GM19372 (cell line): ENCODE measurements around the gene BSN.
"Not testable (repeated sequence)": the region's sequence is repeated elsewhere in the genome, so short reads cannot be mapped to it uniquely, and the experiment has no call there.

Experiments used
- ATAC-seq: cut with Tn5 transposase; IDR thresholded peaks from one replicate; pipeline ENCODE4 v1.9.1; 2021; ENCODE audit warnings: mild to moderate bottlenecking, low read depth, moderate library complexity; ENCODE audit not compliant: unreplicated experiment

Gene BSN

DNA sequence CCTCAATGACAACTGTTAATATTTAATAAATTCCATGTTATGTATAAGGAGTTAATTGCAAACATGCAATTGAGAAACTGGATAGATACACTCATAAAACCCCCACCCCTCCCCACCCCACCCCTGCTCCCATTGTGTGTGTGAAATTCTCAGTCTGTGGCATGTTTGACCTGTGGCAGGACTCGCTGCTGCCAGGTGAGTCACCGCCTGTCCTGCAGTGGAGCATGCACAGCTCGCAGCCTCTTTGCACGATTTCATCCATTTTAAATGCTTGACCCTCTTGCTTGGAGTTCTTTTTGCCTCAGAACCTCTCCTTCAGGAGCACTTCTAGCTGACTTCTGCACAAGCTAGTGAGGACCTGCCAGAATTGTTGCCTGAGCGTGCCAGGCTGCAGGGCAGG is 114.6 kb downstream of the BSN start:
- ATAC-seq: no peak

DNA sequence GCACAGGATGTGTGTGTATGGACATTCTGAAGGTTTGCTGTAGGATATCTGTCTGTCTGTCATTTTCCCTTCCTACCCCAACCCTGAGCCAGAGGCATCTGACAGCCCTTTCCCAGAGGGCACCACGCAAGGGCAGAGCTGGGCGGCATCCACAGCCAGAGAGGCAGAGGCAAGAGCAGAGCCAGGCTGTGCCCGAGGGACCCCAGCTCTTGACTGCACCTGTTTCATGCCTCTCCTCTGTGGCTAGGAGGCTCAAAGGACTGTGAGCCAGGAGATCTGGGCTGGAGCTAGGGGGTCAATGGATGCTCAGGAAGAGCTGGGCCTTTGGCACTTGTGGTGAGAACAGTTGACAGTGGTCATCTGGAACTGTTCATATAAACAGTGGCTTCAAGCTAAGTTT is 115.1 kb downstream of the BSN start:
- ATAC-seq: no peak

DNA sequence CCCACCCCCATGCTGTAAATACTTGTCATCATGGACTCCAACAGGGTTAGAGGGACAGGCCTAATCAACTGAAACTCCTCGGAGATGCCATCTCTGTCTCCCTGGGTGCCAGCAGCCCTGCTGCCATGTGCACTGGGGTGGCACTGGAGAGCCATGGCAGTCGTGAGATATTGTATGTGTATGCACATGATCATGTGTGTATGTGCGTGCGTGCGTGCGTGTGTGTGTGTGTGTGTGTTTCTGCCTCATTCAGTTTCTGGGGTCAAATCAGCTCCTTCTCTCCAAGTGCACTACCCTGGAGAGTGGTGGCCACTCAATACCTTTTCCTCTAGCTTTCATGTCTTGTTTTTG is 116.6 kb downstream of the BSN start:
- no peak for ATAC-seq

DNA sequence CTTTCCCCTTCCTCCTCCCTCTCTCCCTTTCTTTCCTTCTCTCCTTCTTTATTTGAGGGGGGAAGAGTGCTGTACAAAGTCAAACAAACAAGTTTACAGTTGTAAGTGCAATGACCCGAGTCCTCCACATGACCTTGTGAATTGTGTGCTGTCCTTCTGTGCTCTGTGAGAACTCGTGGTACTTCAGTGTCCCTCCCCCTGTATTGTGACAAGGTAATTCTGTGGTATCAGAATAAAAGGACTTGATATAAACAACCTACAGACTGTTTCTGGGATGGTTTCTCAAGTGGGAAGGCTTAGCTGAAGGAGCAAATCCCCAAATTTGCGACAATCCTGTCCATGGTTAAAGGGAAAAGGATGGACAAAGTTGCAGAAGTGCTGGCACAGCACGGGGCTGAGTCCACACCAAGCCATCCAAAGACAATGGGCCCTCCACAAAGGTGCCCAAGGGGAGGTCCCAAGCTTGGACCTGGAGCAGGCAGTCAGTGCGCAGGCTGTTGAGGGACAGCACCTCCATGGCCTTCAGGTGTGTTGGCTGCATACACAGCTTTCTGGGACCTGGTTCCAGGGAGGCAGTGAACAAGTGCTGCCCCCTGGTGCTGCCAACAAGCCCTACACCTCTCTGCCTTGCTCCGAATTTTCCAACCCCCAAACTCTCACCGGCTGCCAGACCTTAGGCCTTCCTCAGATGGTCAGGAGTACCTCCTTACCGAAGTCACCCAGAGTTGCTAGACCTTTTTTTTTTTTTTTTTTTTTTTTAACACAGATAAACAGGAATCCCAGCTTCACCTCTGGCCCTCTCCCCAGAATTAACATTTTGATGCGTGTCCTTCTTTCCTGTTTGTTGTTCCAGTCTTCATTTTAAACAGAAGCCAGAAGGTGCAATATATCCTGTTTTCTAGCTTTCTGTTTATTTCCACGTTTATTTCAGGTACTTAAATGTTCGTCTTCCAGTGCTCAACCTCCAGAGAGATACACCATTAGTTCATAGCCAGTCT is 117.3 kb downstream of the BSN start:
- no peak for ATAC-seq

DNA sequence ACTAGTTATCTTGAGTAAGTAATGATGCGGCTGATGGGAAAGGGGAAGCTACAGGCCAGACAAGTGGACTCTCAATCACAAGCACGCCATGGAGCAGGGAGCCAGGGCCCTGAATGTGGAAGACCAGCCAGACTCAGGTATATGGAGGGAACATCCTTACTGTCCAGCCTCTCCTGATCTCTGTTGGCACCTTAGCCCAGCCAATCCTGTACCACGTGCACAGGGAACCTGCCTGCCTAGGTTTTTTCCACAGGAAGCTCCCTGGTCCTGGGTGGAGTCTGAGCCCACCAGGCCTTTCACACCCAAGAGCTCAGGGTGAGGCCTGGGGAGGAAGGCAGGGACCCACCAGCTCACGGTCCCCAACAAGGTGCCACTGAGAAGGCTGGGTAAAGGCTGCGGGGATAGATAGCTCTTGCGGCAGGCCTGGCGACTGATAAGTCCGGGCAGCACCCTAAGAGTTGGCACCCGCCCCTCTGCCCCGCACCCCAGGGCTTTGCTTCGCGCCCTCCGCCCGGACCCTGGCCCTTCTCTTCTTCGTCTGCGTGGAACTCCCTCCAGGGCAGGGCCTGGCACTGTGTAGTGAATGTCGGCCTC is 118.9 kb downstream of the BSN start:
- ATAC-seq: no peak

DNA sequence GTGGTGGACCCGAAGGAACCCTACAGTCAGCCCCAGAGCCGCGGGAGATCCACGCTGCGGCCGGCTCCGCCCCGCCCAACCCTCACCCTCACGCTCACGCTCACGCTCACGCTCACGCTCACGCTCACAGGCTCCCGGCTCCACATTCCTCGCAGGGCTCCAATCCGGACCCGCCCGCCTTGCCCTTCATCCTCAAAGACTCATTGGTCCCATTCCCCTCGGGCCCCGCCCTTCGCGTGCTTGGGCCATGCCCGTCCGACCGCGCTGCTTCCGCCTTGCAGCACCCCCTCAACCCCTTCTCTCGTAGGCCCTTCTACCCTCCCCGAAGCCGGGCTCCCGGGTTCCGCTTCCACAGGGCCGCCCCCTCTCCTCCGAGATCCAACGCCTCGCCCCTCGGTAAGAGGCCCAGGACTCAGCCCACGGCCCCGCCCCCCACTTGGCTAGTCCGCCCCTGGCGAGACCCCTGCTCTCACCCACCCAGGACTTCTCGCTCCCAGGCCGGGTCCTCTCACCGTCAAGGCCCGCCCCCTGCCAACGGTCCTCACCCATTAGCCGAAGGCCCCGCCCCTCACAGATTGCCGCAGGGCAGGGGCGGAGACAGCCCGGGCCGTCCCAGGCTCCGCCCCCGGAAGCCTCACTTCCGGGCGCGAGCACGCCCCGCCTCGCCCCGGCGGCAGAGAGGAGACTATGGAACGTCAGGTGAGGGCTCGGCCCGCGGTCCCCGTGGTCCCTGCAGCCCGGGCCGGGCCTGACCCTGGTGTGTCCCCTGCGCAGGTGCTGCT is 119.6 kb downstream of the BSN start, which contains the start of gene APEH:
TSS of gene APEH (plus strand) at position 637 of the 782 bp plus-strand sequence. CDS start at position 688, 51 bp downstream.
- peak; percentile 74 for ATAC-seq

DNA sequence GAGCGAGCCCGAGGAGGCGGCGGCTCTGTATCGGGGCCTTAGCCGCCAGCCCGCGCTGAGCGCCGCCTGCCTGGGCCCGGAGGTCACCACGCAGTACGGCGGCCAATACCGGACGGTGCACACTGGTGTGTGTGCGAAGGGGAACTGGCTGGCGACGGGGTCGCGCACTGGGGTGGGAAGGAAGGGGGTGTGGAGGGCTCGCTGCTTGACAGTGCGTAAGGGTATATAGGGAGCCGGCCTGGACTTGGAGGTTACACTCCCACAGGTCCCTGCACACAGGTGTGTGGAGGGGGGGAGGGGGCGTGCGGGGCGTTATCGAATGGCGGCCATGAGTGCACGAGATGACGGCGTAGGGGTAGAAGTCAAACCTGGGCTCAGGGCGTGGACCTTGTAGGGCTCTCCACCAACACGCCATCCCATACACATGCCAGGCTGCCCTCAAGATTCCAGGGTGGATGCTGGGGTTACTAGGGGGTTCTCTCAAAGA is 120.3 kb downstream of the BSN start:
- ATAC-seq: peak; percentile 21

DNA sequence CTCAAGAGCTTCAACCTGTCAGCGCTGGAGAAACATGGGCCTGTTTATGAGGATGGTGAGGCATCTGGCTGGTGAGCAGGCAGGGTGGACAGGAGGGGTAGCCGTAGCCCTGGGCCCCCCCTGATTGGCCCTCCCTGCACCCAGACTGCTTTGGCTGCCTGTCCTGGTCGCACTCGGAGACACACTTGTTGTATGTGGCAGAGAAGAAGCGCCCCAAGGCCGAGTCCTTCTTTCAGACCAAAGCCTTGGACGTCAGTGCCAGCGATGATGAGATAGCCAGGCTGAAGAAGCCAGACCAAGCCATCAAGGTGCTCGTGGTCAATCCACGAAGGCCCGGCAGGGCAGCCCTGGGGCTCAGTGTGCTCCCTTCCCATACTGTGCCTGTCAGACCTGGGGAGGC is 121.6 kb downstream of the BSN start:
- no peak for ATAC-seq

DNA sequence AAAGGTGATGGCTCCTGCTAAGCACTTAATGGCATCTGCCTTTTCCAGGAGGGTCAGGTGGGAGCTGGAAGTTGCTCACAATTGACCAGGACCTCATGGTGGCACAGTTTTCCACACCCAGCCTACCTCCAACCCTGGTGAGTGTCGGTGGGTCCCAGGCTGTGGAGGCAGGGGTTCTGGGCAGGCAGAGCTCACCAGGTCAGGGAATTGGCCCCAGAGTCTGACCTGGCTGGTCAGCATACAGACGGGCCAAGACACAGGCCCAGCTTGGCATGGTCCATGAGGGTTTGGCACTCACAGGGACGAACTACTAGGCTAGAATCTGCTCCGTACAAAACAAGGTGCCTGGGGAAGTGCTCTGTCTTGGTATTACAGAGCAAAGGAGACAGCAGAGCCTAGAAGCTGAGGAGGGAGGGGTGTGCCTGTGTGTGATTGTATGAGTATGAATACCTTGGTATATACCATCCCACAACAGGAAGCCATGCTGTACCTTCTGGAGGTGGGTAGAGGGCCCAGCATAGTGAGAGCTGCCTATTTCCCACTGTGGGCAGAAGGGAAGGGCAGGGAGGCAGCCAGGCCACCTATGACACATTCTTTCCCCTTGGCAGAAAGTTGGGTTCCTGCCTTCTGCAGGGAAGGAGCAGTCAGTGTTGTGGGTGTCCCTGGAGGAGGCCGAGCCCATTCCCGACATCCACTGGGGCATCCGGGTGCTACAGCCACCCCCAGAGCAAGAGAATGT is 126.4 kb downstream of the BSN start:
- ATAC-seq: no peak

DNA sequence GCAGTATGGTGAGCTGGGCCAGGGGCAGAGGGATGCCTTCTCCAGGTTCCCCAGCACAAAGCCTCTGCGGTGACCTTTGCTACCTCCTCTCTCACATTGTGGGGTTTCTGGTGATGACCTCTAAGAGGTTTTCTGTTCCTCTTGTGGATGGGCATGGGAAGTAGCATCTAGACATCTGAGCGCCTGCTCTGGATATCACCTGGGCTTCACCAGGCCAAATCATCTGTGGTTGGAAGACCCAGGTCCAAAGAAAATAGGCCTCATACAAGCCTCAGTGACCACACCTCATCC is 126.9 kb downstream of the BSN start:
- no peak for ATAC-seq

DNA sequence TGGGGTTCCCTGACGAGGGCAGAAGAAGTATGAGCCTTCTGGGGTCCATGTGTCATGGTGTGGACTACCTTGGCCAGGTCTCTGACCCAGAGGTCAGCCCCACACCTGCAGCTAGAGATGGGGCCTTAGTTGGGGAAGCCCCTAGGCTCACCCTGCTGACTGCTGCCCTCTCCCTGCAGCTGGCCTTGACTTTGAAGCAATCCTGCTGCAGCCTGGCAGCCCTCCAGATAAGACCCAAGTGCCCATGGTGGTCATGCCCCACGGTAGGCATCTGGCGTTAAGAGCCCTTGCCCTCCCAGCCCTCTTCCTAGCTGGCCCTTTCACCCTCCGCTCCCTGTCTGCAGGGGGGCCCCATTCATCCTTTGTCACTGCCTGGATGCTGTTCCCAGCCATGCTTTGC is 127.3 kb downstream of the BSN start:
- no peak for ATAC-seq

DNA sequence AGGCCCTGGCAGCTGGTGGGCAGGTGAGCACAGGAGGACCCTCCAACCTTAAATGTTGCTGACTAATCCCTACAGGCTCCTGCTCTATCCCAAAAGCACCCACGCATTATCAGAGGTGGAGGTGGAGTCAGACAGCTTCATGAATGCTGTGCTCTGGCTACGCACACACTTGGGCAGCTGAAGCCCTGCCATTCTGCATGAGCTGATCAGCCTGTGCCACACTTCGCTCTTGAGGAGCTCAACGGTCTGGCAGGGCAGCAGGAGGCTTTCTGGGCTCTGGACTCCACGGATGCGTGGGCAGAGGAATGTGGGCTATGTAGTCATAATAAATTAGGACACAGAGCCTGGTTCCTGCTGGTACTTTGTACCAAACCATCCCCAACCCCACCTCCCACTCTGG is 128.9 kb downstream of the BSN start:
- no peak for ATAC-seq

DNA sequence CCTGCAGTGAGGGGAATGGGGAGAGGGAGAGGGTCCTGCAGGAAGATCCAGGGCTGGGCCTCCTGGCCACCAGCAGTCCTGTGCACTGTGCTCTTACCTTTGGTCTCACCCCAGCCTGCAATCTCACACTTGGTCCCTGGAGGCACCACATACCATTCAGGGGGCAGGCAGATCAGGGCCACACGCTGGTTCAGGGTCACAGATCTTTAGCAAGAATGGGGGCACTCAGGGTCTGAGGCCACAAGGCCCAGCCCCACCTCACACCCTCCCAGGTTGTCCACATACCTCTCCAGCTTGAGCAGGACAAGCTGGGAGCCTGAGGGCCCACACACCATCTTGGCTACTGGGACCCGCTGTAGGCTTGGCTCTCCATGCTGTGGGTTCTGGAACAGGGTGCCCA is 130.2 kb downstream of the BSN start:
- not testable (repeated sequence) for ATAC-seq

DNA sequence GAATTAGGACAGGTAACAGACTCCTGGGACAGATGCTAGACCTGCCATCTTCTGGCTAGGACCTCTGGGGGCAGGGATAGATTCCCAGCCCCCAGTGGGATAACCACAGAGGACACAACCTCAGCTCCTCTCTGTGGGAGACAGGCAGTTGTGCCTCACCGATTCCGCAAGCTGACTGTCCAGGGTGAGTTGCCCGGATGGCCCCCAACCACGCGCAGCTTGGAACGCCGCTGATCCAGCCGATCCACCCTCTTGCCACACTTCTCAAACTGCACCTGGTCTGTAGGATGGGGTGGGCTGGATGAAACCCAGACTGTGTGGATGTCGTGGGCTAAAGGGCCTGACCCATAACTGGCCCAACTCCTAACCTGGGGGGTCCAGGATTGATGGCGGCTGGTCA is 130.8 kb downstream of the BSN start:
- not testable (repeated sequence) for ATAC-seq

DNA sequence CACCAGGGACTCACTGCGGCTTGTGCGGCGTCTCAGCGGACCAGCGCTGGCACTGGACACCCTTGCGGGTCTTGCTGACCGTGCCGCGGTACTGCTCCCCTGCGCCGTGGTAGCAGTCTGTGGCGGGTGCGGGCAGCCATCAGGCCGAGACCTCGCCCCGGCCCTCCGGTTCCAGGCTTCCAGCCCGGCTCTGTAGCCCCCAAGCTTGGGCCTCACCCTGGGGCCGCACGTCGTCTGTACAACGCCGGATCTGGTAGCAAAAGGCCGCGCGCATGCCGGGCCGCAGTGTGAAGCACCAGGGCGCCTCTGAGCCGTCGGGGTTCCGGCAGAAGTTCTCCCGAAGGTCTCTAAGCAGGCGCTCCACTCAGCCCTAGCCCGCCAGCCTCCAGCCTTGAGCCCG is 131.6 kb downstream of the BSN start:
- not testable (repeated sequence) for ATAC-seq

DNA sequence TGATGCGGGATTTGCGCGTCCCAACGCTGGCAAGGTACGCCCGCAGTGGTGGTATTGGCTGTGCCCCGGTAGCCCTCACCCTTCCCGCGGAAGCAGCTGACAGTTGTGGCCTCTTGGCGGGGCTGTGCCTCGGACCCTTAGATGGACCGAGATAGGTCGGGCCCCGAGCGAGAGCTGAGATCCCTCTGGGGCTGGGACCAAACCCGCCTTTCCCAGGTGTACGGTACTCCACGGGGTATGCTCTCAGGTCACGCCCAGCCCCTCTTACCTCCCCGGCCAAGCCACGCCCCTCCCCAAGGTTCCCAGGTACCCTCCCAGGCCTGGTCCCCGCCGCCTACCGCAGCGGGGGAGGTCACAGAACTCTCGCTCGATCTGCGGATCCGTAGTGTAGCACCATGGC is 132.1 kb downstream of the BSN start:
- ATAC-seq: not testable (repeated sequence)

DNA sequence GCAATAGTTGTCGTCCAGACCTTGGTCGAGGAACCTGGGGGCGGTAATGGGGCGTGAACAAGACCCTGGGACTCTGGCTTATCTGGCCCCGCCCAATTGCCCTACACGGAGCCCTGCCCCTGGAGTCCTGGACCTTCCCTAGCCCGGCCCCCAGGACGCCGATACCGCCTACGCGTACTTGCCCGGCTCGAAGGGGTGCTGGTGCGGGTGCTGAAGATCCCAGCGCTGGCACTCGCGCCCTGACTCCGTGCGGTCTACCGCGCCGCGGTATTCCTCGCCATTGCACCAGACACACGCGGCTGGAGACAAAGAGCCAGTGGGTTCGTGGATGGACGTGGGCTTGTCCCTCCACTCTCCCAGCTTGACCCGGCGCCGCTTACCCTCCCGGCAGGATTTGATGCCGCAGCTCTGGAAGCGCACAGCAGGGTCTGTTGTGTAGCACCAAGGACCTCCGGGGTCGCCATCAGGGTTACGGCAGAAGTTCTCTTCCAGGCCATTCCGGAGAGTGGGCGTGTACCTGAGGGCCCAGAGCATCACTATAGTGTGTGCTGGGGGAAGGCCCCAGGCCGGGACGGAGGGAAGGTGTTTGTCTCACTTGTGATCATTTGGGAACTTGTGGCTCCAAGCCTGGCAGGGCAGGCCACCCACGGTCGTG is 132.6 kb downstream of the BSN start:
- ATAC-seq: not testable (repeated sequence)

DNA sequence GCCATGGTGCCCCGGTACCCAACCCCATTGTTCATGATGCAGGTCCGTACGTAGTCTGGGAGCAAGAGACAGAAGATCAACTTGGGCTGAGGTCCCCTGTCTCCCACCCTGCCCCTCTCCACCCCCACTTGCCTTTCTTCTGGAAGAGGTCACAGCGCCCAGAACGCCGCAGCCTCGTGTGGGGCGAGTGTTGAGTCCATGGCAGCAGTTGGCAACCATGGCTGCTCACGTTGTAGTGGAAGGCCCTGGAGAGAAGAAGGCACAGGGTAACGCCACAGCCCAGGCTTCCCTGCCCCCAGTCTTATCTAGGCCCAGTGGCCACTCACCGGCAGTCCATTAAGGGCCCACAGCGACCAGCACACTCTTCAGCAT is 133.1 kb downstream of the BSN start:
- not testable (repeated sequence) for ATAC-seq

DNA sequence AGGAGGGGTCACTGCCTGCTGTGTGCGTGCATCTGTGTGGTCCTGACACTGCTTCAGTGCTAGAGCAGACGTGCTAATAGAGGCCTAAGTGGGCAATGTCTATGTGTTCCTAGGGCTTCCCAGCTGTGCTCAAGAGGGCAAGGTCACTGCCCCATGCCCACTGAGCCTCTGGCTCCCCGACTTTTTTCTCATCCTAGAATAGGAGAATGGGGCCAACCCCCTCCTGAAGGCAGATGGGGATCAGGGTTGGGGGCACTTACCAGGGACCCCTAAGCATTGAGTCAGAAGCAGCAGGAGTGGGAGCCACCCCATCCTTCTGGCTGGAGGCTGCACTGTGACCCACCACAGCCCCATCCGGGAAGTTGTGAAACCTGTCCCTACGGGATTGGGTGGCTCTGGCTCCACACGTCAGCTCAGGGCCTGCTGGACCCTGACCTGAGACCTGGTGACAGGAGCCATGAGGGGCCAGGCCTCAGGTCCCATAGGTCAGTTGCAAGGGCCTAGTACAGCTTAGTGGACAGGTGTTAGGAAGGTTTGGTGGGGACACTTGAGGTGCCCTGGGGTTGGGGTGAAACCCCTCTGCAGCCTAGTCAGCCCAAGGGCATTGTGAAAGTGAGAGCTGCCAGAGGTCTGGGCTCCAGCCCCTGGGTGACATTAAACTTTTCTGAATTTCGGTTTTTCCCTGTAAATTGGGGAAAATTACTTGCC is 134.2 kb downstream of the BSN start:
- ATAC-seq: not testable (repeated sequence)
